Astrocyte of the spinal cord (primary cell): ENCODE results near the gene OR2A25.

Source experiments
- DNase-seq: peaks from one replicate; pipeline ENCODE4 v3.0.0; 2011; ENCODE audit warnings: low read depth, low spot score
- H3K4me3 ChIP-seq: 2 replicates; pipeline ENCODE4 v1.5.1; 2011; ENCODE audit warnings: low read depth, mild to moderate bottlenecking, low read length, moderate library complexity
- in situ Hi-C: cut with HindIII; loops from 2 replicates; pipeline ENCODE4 v1.10.0; 2017; ENCODE audit warnings: low sequenced_read_pairs
- TF ChIP-seq, protein P1 (sequence below): IDR thresholded peaks from 2 replicates; pipeline ENCODE4 v1.5.1; 2012; ENCODE audit warnings: low read depth, mild to moderate bottlenecking, low read length, inconsistent platforms

OR2A25 gene

DNA sequence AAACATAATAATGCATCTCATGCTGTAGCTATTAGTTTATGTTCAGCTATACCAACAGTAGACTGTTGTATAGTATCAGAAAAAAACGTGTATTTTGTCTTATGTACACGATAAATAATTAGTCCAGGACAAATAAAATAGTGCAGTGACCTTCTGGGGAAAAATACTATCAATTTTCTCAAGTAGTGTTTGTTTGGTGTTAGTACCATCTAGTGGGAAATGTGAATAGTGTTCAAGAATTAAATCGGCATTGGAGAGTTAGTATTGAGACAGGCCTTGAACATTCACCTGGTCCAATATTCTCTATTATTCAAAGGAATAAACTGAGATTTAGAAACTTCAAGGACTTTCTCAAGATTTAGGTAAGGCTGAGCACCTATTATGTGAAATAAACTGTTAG is 42.5 kb upstream of the OR2A25 start:
- in situ Hi-C loops: no loop called here
- H3K4me3 ChIP-seq: no peak overlapping the region
- DNase-seq: peak; percentile 46
- TF ChIP-seq, protein P1, sequence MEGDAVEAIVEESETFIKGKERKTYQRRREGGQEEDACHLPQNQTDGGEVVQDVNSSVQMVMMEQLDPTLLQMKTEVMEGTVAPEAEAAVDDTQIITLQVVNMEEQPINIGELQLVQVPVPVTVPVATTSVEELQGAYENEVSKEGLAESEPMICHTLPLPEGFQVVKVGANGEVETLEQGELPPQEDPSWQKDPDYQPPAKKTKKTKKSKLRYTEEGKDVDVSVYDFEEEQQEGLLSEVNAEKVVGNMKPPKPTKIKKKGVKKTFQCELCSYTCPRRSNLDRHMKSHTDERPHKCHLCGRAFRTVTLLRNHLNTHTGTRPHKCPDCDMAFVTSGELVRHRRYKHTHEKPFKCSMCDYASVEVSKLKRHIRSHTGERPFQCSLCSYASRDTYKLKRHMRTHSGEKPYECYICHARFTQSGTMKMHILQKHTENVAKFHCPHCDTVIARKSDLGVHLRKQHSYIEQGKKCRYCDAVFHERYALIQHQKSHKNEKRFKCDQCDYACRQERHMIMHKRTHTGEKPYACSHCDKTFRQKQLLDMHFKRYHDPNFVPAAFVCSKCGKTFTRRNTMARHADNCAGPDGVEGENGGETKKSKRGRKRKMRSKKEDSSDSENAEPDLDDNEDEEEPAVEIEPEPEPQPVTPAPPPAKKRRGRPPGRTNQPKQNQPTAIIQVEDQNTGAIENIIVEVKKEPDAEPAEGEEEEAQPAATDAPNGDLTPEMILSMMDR: peak; percentile 34

DNA sequence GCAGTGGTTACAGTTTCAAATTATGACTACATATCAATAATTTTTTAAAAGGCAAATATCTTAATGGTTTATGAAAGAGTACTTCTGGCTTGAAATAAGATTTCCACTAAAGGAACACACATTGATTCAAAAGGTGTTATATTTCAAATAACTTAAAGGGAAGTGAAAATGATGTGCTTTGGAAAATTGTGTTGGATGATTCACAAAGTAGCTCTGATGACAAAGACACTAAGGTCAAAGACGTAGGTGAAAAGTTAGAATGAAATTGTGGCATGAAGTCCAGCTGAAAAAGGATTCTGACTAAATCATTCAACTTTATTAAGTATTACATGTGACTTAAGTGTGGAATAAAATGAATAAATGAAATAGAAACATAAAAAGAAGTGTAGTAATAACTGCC is 41.6 kb upstream of the OR2A25 start:
- no peak for DNase-seq
- TF ChIP-seq, protein P1: no peak
- no peak overlapping the region for H3K4me3 ChIP-seq
- in situ Hi-C loops: no loop called here

DNA sequence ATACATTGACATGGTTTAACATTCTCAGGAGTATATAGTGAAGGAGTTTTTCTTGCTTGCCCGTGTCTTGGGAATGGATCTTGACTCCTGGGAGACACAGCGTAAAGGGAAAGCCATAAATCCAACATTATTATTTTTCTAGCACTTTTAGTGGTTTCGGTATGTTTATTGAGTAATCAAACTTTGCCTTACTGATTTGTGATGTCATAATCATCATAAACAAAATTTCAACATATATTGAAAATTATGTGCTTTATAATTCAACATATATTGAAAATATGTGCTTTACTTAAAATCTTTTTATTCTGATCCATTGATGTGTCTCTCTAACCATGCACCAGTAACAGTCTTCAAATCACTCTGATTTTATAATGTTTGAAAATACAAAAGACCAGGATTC is 41.1 kb upstream of the OR2A25 start:
- TF ChIP-seq, protein P1: no peak
- in situ Hi-C loops: no loop called here
- no peak for DNase-seq

DNA sequence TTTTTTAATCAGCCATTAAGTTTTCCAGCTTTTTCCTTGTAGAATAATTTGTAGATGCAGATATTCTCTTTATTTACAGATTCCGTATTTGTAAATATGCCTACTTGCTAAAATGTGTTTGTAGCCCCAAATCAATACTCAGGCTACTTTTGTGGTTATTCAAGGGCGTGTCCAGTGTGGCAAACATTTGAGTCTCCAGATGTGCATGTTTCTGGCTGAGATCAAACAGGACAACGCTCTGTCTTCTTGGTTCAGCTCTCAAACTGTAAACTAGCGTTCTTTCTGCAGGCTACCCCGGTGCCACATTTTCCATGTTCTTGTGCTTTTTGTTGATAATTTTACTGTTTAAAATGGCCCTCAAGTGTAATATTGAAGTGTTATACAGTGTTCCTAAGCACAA is 37.1 kb upstream of the OR2A25 start:
- no peak for DNase-seq
- TF ChIP-seq, protein P1: no peak
- in situ Hi-C loops: no loop called here
- H3K4me3 ChIP-seq: no peak overlapping the region

More for the DNA sequence above, 41.1 kb upstream of the OR2A25 start:
- no peak overlapping the region for H3K4me3 ChIP-seq

DNA sequence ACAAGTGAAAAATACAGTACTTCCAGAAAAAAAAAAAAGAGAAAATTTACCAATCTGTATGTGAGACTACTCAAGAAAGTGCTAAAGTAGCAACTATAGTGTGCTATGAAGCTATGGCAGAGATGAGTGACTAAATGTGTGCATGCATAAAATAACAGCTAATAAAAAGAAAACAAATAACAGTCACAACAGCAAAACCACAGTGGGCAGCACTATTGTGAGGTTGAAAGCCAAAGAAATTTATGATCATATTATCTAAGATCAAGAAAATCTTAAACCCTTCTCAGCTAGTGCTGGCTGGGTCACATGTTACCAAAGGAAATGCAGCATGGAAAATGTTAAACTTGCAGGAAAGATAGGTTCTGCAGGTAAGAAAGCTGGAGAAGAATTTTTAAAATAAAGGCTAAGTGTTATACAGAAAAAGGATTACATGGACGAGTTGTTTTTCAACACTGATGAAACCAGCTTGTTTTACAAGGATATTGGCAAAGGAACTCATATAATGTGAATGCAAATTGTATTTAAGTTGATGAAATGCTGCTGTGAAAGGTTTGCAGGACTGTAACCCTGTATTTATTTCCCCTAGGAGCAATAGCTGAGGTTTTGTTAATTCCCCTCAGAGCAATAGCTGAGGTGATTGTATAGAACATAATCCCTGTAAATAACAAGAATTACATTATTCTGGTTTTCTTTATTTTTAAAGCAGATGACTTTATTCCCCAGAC is 36.5 kb upstream of the OR2A25 start:
- H3K4me3 ChIP-seq: no peak overlapping the region
- in situ Hi-C loops: no loop called here
- TF ChIP-seq, protein P1: no peak
- DNase-seq: no peak

DNA sequence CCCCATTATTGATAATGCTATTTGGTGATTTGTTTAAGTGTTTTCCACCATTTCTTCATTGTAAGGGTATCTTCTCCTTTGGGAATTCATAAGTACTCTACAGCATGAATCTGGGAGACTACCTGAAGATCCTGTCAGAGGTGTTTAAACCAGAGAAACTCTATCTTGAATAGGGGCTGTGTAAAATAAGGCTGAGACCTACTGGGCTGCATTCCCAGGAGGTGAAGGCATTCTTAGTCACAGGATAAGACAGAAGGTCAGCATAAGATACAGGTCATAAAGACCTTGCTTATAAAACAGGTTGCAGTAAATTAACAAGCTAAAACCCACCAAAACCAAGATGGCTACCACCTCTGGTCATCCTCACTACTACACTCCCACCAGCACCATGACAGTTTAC is 34.2 kb upstream of the OR2A25 start:
- TF ChIP-seq, protein P1: no peak
- no peak for DNase-seq
- in situ Hi-C loops: no loop called here
- no peak overlapping the region for H3K4me3 ChIP-seq
